Measurements from ENCODE around the gene ARID2.

The ARID2 gene

DNA sequence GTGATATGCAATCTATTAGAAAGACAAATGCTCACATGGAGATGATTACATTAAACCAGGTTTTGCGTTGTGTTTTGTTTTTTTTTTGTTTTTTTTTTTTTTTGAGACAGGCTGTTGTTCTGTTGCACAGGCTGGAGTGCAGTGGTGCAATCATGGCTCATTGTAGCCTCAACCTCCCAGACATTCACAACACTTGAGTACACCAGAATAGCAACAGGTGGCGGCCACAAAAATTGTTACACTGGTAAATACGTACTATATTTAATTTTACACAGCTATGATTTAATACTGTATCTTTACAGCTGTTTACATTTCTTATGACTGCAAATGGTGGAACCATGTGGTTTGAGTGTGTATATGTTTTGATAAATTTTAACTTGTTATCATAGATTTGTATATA is 200.9 kb downstream of the ARID2 start:
- TF ChIP-seq, protein P1, sequence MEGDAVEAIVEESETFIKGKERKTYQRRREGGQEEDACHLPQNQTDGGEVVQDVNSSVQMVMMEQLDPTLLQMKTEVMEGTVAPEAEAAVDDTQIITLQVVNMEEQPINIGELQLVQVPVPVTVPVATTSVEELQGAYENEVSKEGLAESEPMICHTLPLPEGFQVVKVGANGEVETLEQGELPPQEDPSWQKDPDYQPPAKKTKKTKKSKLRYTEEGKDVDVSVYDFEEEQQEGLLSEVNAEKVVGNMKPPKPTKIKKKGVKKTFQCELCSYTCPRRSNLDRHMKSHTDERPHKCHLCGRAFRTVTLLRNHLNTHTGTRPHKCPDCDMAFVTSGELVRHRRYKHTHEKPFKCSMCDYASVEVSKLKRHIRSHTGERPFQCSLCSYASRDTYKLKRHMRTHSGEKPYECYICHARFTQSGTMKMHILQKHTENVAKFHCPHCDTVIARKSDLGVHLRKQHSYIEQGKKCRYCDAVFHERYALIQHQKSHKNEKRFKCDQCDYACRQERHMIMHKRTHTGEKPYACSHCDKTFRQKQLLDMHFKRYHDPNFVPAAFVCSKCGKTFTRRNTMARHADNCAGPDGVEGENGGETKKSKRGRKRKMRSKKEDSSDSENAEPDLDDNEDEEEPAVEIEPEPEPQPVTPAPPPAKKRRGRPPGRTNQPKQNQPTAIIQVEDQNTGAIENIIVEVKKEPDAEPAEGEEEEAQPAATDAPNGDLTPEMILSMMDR (IDR thresholded peaks at IDR 0.05; ENCODE audit: insufficient read depth, missing control alignments), result no peak
- FAIRE-seq (no peak), DNase-seq (ENCODE audit: insufficient read length, low spot score) (no peak)

DNA sequence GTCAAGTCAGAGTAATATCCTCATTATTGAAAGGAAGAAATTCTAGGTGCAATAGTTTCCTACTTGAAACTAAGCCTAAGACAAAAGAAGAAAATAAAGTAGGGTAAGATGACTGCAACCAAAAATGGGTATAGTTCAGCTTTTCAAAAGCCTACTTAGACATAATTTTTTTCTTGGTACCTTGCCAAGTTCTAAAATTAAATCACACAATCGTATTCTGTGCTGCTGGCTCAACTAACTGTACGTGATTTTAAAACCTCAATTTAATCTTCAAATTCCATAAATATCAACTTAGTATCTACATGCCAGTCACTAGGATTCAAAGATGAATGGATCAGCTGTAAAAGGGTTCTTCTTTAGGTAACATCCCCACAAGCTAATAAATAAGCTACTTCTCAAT is 204.0 kb downstream of the ARID2 start:
- no peak for FAIRE-seq
- TF ChIP-seq, protein P1 (IDR thresholded peaks at IDR 0.05; ENCODE audit: insufficient read depth, missing control alignments), result no peak
- DNase-seq (ENCODE audit: insufficient read length, low spot score), result no peak

DNA sequence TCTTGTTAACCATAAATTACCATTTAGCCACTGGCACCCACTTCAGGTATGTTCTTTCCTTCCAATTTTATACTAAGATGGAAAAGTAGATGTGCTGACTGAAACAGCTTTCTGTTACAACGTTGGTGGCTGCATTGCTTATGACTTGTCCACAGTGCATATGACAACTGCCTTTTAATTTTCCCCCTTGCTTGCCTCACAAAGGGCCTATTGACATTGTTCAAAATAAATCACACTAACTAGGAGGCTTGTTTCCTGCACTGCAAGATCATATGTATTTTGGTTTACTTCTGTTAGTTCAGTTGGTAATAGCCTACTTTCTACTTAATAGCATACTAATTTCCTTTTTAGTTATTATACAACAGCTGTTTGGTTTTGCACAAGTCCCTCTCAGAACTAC is 205.4 kb downstream of the ARID2 start:
- TF ChIP-seq, protein P1 (IDR thresholded peaks at IDR 0.05; ENCODE audit: insufficient read depth, missing control alignments), result no peak
- DNase-seq (ENCODE audit: insufficient read length, low spot score), result no peak
- FAIRE-seq, result no peak

DNA sequence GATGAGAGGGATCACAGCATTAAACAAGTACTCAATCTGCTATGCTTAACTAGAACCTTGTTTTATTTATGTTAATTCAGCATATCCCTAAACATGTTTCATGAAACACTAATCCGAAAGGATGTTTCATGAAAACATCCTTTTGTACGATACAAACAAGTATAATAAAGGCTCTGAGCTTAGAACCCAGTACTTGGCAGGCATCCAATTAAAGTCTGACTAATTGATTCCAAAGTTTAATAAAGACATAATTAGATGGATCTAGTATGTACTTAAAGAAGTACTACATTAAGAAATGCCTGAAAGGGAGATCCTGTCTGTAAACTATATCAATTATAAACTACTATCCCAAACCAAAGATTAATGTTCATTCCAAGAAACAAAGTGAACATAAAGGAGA is 209.1 kb downstream of the ARID2 start:
- DNase-seq (ENCODE audit: insufficient read length, low spot score), result no peak

DNA sequence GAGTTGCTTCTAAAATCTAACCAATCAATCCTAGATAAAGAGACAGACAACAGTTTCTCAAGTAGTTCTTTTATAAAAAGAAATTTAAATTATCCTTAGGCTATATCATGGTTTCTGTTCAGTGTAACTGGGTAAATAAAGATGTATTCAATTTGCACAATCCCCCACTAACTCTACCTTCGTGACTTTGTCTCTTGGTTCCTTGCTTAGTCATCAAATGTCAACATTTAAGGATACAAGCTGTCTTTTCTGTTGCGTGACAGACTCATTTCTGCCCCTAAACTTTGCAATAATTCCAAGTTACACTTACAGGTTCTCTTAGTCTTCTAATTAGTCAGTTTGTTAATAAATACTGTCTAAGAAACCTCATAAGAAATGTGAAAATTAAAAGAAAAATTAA is 210.3 kb downstream of the ARID2 start:
- DNase-seq (ENCODE audit: insufficient read length, low spot score) (no peak), FAIRE-seq (no peak)
- TF ChIP-seq, protein P1 (IDR thresholded peaks at IDR 0.05; ENCODE audit: insufficient read depth, missing control alignments), result no peak

More for the DNA sequence above, 209.1 kb downstream of the ARID2 start:
- no peak for FAIRE-seq
- TF ChIP-seq, protein P1 (IDR thresholded peaks at IDR 0.05; ENCODE audit: insufficient read depth, missing control alignments), result no peak

DNA sequence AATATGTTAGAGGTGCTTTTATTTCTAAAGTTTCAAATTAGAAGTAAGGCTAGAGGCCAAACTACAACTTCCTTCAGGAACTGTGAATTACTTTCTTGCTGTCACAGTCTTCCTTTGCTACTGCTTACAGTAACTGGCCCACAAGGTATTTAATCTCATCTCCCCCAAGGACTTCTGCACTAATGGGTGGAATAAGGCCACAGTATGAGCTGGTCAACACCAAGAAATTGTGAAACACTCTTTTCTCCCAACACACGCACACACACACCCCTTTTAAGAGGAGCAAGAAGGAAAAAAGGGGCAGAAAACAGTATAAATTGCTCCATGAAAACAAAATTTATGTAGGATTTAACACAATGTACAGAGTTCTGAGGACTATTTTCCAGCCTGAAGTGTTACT is 215.3 kb downstream of the ARID2 start:
- TF ChIP-seq, protein P1 (IDR thresholded peaks at IDR 0.05; ENCODE audit: insufficient read depth, missing control alignments), result no peak
- no peak for DNase-seq (ENCODE audit: insufficient read length, low spot score)
- no peak for FAIRE-seq

DNA sequence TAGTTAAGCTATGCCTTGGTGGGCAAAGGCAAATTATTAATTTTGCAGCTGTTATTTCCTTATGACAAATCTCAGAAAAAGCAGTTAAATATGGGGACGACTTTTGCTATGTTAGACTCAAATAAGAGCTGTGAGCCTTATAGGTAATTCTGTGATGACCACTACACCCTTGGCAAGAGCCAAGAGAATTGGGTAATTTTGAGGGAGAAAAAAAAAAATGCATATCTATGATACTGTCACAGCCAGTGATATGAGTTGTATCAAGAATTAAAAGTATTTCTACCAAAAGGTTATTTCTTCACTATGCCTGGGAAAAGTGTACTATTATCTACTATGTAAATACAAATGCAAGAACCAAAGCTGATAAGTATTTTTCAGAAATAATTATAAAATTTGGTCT is 216.9 kb downstream of the ARID2 start:
- no peak for FAIRE-seq
- DNase-seq (ENCODE audit: insufficient read length, low spot score), result no peak
- TF ChIP-seq, protein P1 (IDR thresholded peaks at IDR 0.05; ENCODE audit: insufficient read depth, missing control alignments), result no peak
